Activated naive CD8-positive, alpha-beta T cell treated with anti-CD3 and anti-CD28 coated beads for 36 hours (primary cell): ENCODE results near the gene TUBD1. TPM values are rescaled to one million over a fixed set of nuclear protein-coding genes. Genes with fewer than 3 reads are reported as not detected.
"Not testable (repeated sequence)": the region's sequence is repeated elsewhere in the genome, so short reads cannot be mapped to it uniquely, and the experiment has no call there.

Source experiments
- DNase-seq: peaks from one replicate; pipeline ENCODE4 v3.0.0; 2021
- H3K27ac Mint-ChIP-seq: one replicate; pipeline ENCODE4 v1.8.0; 2022; ENCODE audit warnings: mild to moderate bottlenecking, moderate library complexity, mixed read lengths
- H3K27me3 Mint-ChIP-seq: one replicate; pipeline ENCODE4 v1.8.0; 2022; ENCODE audit warnings: mild to moderate bottlenecking, mixed read lengths
- H3K36me3 Mint-ChIP-seq: one replicate; pipeline ENCODE4 v1.8.0; 2021; ENCODE audit warnings: mild to moderate bottlenecking, mixed read lengths
- H3K4me1 Mint-ChIP-seq: one replicate; pipeline ENCODE4 v1.8.0; 2021; ENCODE audit warnings: mixed read lengths
- H3K4me3 Mint-ChIP-seq: one replicate; pipeline ENCODE4 v1.8.0; 2022; ENCODE audit warnings: mild to moderate bottlenecking, moderate library complexity, mixed read lengths
- H3K9me3 Mint-ChIP-seq: one replicate; pipeline ENCODE4 v1.8.0; 2022; ENCODE audit warnings: mixed read lengths
- total RNA-seq, 2 experiments: library from RNA; stranded (reverse); gene quantifications; one replicate each; pipeline ENCODE4 v1.2.3, GENCODE V29; 2021

The TUBD1 gene
- total RNA-seq, 2 experiments from 2014 or later: 7.6 to 7.8 TPM

DNA sequence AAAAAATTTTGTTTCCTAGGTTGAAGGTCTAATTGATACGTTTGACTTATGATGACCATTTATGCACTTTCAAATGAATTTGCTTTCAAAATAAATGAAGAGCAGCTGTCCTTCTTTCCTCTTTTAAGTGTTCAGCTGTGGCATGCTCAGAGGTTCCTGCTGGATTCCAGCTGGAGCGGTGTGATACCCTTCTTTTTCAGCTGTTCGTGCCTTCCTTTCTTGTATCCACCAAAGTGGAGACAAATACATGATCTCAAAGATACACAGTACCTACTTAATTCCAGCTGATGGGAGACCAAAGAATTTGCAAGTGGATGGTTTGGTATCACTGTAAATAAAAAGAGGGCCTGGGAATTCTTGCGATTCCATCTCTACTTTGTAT lies 50.9 kb downstream of the TUBD1 start:
- H3K4me3 Mint-ChIP-seq: peak overlapping the region; percentile 99
- H3K27me3 Mint-ChIP-seq: peaks cover 44% of the 10 kb centered on the region
- peak overlapping the region; percentile 100 for H3K27ac Mint-ChIP-seq
- peaks cover 76% of the 10 kb centered on the region for H3K4me1 Mint-ChIP-seq
- peaks cover 56% of the 10 kb centered on the region for H3K36me3 Mint-ChIP-seq
- DNase-seq, H3K9me3 Mint-ChIP-seq: not testable (repeated sequence)

DNA sequence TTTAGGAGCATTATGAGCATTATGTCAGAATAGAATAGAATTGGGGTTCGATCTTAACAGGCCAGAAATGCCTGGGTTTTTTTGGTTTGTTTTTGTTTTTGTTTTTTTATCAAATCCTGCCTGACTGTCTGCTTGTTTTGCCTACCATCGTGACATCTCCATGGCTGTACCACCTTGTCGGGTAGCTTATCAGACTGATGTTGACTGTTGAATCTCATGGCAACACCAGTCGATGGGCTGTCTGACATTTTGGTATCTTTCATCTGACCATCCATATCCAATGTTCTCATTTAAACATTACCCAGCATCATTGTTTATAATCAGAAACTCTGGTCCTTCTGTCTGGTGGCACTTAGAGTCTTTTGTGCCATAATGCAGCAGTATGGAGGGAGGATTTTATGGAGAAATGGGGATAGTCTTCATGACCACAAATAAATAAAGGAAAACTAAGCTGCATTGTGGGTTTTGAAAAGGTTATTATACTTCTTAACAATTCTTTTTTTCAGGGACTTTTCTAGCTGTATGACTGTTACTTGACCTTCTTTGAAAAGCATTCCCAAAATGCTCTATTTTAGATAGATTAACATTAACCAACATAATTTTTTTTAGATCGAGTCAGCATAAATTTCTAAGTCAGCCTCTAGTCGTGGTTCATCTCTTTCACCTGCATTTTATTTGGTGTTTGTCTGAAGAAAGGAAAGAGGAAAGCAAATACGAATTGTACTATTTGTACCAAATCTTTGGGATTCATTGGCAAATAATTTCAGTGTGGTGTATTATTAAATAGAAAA lies 51.5 kb downstream of the TUBD1 start:
- Mint-ChIP-seq H3K27me3 (peaks cover 44% of the 10 kb centered on the region), H3K4me3 (peak overlapping the region; percentile 99), H3K4me1 (peaks cover 76% of the 10 kb centered on the region), H3K27ac (peak overlapping the region; percentile 100), H3K36me3 (peaks cover 56% of the 10 kb centered on the region)
- not testable (repeated sequence) for DNase-seq, H3K9me3 Mint-ChIP-seq

DNA sequence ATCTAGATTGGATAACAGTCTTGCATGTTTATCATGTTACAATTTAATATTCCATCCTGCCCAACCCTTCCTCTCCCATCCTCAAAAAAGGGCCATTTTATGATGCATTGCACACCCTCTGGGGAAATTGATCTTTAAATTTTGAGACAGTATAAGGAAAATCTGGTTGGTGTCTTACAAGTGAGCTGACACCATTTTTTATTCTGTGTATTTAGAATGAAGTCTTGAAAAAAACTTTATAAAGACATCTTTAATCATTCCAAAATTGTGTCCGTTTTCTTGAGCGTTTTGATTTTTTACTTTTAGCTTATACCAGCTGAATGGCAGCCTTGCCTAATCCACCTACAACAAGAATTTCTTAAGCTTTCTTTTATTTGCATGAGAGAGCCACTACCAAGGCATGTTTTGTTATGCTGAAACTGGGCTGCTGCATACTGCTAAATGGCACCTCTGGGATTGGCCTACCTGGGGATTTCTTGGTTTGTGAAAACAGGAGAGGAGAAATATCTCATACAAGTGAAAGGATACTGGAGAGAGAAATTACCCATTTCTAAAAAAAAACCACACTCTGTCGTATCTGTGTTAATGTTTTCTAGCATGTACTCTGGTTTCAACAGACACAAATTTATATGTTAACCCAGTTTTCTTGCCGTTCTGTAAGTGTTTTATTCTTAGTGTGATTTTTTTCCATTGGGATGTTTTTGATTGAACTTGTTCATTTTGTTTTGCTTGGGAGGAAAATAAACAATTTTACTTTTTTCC lies 52.2 kb downstream of the TUBD1 start:
- DNase-seq: no peak
- Mint-ChIP-seq H3K9me3 (peaks cover 4% of the 10 kb centered on the region), H3K36me3 (peaks cover 56% of the 10 kb centered on the region), H3K4me1 (peaks cover 72% of the 10 kb centered on the region), H3K27me3 (peaks cover 44% of the 10 kb centered on the region), H3K4me3 (peak overlapping the region; percentile 99), H3K27ac (peak overlapping the region; percentile 100)

DNA sequence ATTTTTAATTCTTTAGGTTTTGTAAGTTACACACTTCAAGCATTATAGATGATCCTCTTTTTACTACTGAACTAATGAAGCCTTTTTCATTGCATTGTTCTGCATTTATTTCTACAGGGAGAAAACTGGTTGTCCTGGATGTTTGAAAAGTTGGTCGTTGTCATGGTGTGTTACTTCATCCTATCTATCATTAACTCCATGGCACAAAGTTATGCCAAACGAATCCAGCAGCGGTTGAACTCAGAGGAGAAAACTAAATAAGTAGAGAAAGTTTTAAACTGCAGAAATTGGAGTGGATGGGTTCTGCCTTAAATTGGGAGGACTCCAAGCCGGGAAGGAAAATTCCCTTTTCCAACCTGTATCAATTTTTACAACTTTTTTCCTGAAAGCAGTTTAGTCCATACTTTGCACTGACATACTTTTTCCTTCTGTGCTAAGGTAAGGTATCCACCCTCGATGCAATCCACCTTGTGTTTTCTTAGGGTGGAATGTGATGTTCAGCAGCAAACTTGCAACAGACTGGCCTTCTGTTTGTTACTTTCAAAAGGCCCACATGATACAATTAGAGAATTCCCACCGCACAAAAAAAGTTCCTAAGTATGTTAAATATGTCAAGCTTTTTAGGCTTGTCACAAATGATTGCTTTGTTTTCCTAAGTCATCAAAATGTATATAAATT lies 53.0 kb downstream of the TUBD1 start:
- Mint-ChIP-seq H3K4me3 (peak overlapping the region; percentile 99), H3K27ac (peak overlapping the region; percentile 100), H3K9me3 (peaks cover 4% of the 10 kb centered on the region), H3K36me3 (peaks cover 56% of the 10 kb centered on the region), H3K4me1 (peaks cover 64% of the 10 kb centered on the region), H3K27me3 (peaks cover 44% of the 10 kb centered on the region)
- DNase-seq: no peak

DNA sequence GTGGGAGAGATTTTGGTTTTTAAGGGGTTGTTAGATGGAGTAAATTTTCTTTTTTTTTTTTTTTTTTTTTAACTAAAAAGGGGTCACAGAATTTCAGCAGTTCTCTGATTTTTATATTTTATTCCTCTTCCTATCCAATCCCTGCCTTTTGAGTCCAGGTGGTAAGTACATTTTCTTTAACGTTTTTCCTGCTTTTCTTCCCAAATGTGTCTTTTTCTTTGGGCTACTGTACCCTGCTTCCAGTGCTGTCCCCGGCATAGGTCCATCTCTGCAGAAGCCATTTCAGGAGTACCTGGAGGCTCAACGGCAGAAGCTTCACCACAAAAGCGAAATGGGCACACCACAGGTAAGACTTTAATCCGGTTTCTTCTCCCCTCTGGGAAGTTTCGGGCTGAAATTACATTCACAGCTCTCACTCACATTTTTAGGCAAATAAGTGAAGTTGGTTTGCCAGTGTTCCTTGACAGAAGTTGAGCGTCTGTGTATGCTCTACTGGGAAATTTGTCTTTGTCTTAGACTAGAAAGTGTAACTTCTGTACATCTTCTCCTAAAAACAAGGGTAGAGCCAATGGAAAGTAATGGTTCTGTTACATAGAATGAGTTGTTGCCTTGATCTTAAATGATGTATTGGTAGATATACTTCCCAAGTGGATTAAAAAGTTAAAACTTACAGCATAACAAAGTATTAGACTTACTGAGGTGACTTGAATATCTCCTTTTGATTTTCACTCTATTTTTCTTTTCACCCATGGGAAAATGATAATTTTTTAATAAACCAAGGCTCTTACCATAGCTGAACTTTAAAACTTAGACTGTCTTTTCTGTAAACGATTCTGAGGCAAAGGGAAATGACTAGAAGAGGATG lies 54.5 kb downstream of the TUBD1 start:
- Mint-ChIP-seq H3K27ac (peak overlapping the region; percentile 100), H3K9me3 (peaks cover 4% of the 10 kb centered on the region), H3K27me3 (peaks cover 43% of the 10 kb centered on the region), H3K4me1 (peaks cover 61% of the 10 kb centered on the region), H3K36me3 (peaks cover 63% of the 10 kb centered on the region), H3K4me3 (peak overlapping the region; percentile 99)
- no peak for DNase-seq

DNA sequence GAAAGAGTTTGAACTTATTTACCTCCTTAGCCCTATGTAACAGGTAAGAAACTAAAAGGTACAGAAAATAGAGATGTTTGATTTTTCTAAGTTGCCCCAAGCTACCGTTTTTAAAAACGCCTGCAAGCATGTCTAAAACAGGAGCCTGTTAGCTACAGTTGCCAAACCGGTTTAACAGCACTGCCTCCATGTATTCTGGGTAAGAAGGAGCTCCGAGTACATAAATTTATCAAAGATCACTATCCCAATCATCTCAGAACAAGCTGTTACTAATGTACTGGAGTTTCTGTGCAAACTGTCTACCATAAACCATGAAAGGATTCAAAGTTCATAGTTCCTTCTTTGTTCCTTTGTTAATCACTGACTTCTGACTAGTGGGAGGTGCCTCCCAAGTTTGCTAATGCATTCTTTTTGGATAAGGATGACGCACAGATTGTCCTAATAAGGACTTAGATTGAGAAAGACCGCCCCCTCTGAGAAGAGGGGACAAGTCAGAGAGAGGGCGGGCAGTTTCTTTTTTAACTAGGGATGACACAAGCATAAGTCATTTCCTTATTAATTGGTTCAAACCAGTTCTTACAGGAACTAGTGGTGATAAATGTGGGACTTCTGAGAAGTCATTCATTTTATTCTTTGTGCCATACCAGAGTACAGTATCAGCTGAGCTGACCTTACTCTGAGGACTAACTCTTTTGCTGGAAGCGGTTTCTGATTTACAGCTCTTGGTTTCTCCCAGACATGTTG lies 55.3 kb downstream of the TUBD1 start:
- Mint-ChIP-seq H3K9me3 (peaks cover 4% of the 10 kb centered on the region), H3K36me3 (peaks cover 61% of the 10 kb centered on the region), H3K4me1 (peaks cover 59% of the 10 kb centered on the region), H3K27me3 (peaks cover 38% of the 10 kb centered on the region), H3K27ac (peak overlapping the region; percentile 100), H3K4me3 (peak overlapping the region; percentile 99)
- DNase-seq: peak; percentile 61

DNA sequence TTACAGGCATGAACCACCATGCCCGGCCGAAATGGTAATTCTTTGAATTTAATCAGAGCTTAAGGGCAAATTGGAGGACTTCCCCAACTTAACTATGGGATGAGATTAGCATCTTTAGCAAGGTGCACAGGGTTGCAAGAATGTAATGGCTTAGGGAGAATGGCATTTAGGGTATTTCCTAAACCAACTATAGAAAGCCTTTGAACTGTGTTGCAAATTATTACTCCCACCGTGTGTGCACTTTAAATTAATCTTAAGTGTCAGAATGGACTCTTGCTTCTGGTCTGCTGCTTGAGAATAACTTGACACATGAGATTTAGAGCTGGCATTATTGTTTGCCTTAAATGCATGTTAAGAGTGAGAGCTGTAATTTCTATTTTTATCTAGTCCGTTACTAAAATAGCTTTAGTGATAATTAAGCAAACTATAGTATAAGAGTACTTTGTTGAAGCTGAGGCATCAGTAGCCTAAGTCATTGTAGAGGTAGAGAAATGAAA lies 59.8 kb downstream of the TUBD1 start:
- H3K4me3 Mint-ChIP-seq: peak overlapping the region; percentile 29
- peaks cover 67% of the 10 kb centered on the region for H3K4me1 Mint-ChIP-seq
- DNase-seq: no peak
- H3K9me3 Mint-ChIP-seq: no peaks in the 10 kb centered on the region
- H3K27me3 Mint-ChIP-seq: peaks cover 3% of the 10 kb centered on the region
- peaks cover 31% of the 10 kb centered on the region for H3K36me3 Mint-ChIP-seq
- peak overlapping the region; percentile 74 for H3K27ac Mint-ChIP-seq

DNA sequence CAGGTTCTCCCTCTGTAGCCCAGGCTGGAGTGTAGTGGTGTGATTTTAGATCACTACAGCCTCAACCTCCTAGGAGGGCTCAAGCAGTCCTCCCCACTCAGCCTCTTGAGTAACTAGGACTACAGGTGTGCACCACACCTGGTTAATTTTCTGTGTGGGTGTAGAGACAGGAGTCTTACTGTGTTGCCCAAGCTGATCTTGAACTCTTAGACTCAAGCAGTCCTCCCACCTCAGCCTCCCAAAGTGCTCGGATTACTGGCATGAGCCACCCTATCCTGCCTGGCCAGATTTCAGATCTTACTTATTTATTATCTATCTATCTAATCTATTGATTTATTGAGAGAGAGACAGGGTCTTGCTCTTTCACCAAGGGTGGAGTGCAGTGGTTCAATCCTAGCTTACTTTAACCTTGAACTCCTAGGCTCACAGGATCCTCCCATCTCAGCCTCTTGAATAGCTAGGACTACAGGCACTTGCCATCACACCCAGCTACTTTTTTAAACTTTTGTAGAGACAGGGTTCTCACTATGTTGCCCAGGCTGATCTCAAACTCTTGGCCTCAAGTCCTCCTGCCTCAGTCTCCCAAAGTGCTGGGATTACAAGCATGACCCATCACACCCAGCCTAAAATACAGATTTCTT lies 61.8 kb downstream of the TUBD1 start:
- H3K4me3 Mint-ChIP-seq: peak overlapping the region; percentile 32
- no peaks in the 10 kb centered on the region for H3K9me3 Mint-ChIP-seq
- H3K4me1 Mint-ChIP-seq: peaks cover 67% of the 10 kb centered on the region
- DNase-seq: no peak
- peak overlapping the region; percentile 94 for H3K27ac Mint-ChIP-seq
- H3K27me3 Mint-ChIP-seq: no peaks in the 10 kb centered on the region
- H3K36me3 Mint-ChIP-seq: peaks cover 48% of the 10 kb centered on the region

DNA sequence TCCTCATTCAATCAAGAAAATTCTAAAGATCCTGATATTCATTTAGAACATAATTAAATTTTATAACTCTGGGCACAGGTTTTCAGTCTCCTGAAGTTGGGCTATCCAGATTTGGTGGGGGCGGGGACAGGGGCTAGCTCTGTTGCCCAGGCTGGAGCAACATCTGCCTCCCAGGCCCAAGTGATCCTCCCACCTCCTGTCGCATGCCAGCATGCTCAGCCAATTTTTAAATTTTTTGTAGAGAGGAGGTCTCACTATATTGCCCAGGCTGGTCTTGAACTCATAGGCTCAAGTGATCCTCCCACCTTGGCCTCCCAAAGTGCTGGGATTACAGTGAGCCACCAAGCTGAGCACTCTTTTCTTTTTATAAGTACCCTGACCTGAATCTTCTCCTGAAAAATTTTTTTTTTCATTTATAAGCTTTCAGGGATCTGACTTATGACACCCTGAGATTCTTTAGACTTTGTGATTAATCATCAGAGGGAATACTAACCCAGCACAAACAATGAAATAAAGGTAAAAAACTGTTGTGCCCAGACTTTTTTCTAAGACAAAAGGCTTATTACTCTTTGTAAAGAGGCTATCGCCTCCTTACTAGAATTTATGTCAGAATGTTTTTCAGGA lies 62.6 kb downstream of the TUBD1 start:
- H3K4me1 Mint-ChIP-seq: peaks cover 73% of the 10 kb centered on the region
- peak overlapping the region; percentile 78 for H3K4me3 Mint-ChIP-seq
- H3K27ac Mint-ChIP-seq: peak overlapping the region; percentile 94
- H3K9me3 Mint-ChIP-seq: no peaks in the 10 kb centered on the region
- no peak for DNase-seq
- no peaks in the 10 kb centered on the region for H3K27me3 Mint-ChIP-seq
- peaks cover 54% of the 10 kb centered on the region for H3K36me3 Mint-ChIP-seq

DNA sequence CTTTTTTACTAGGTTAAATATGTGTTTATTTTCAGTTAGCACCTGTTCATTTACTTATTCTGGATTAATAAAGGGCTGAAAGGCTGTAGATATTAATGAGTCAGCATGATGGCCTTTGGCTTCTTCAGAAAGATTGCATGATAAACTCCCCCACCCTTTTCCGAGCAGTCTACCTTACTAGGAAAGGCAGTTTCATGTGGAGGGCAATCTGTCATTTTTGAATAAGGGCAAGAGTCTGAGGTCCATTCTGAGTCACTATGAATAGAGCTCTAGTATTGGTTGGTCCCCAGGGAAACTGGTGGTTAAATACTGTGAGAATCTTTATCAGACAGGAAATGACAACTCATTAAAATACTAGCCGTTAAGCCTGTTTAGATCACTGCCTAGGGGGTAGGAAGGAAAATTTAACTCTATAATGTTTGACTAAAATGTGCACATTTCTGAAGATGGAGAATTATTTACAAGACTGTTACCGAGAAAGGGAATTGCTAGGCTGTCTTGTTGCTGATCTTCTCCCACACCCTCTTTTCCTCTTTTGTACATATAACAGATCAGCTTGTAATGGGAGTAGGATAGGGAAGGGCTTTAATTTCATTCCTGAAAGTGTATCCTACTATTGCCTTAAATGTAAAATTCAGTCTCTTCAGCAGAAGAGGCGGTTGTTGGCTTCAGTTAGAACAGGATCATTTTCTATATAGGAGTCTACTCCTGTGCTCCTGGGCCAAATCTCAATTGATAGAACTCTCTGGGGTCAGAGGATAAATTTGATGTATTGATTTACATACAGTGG lies 63.3 kb downstream of the TUBD1 start:
- Mint-ChIP-seq H3K4me1 (peaks cover 73% of the 10 kb centered on the region), H3K9me3 (no peaks in the 10 kb centered on the region), H3K36me3 (peaks cover 54% of the 10 kb centered on the region), H3K27me3 (no peaks in the 10 kb centered on the region), H3K4me3 (peak overlapping the region; percentile 78), H3K27ac (peak overlapping the region; percentile 94)
- DNase-seq: peak; percentile 55

DNA sequence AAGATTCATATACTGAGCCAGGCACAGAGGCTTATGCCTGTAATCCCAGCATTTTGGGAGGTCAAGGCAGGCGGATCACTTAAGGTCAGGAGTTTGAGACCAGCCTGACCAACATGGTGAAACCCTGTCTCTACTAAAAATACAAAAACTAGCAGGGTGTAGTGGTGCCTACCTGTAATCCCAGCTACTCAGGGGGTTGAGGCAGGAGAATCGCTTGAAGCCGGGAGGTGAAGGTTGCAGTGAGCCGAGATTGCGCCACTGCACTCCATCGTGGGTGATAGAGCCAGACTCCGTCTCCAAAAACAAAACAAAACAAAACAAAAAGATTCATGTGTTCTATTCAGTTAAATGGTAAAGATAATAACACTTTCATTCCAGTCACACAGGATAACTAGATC lies 63.9 kb downstream of the TUBD1 start:
- Mint-ChIP-seq H3K4me3 (peak overlapping the region; percentile 78), H3K4me1 (peaks cover 73% of the 10 kb centered on the region), H3K36me3 (peaks cover 53% of the 10 kb centered on the region), H3K27ac (peak overlapping the region; percentile 94)
- H3K9me3 Mint-ChIP-seq, DNase-seq, H3K27me3 Mint-ChIP-seq: not testable (repeated sequence)

DNA sequence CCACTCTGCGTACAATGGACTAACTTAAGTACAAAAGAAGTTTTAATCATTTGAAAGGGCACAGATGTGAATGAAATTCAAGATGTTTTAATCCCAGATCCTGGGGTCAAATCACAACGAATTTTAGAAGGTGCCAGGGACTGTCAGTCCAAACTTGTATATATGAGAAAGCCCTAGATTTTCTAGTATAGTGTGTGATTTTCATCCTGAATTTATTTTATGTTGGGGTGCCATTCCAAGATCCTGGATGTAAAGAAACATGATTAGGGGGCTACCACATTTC lies 64.3 kb downstream of the TUBD1 start:
- Mint-ChIP-seq H3K4me3 (peak overlapping the region; percentile 78), H3K27ac (peak overlapping the region; percentile 94), H3K9me3 (no peaks in the 10 kb centered on the region), H3K4me1 (peaks cover 71% of the 10 kb centered on the region), H3K36me3 (peaks cover 53% of the 10 kb centered on the region), H3K27me3 (no peaks in the 10 kb centered on the region)
- DNase-seq: no peak
